GM23338 (cell line): Measurements from ENCODE around the gene HEATR9. TPM values are rescaled to one million over a fixed set of nuclear protein-coding genes. Genes with fewer than 3 reads are reported as not detected.

Source experiments
- ATAC-seq: fragments of 200-7000 bp; cut with Tn5 transposase; 3 replicates; pipeline ENCODE4 v1.9.1; 2020
- DNase-seq: peaks from one replicate; pipeline ENCODE4 v3.0.0-alpha.2; 2015; ENCODE audit warnings: low spot score
- H2AFZ ChIP-seq: fragments of 200-600 bp; sonication (generic); 2 replicates; pipeline ENCODE4 v1.8.0; 2016; ENCODE audit warnings: antibody characterized with exemption, mild to moderate bottlenecking, moderate library complexity
- H3F3A ChIP-seq: fragments of 200-600 bp; sonication (generic); replicated peaks from 2 replicates; pipeline ENCODE4 v1.8.0; 2017; ENCODE audit warnings: antibody characterized with exemption, mixed run types, low read depth
- H3K27ac ChIP-seq: fragments of 200-600 bp; sonication (generic); 2 replicates; pipeline ENCODE4 v1.6.1; 2016; ENCODE audit warnings: low read depth
- H3K27me3 ChIP-seq: fragments of 200-600 bp; sonication (generic); 2 replicates; pipeline ENCODE4 v1.8.0; 2016; ENCODE audit warnings: mild to moderate bottlenecking, mixed run types, moderate library complexity; ENCODE audit not compliant: insufficient read depth
- H3K36me3 ChIP-seq: fragments of 200-600 bp; sonication (generic); 2 replicates; pipeline ENCODE4 v1.8.0; 2016; ENCODE audit warnings: mild to moderate bottlenecking; ENCODE audit not compliant: insufficient read depth
- H3K4me1 ChIP-seq: fragments of 200-600 bp; sonication (generic); 2 replicates; pipeline ENCODE4 v1.8.0; 2016; ENCODE audit warnings: mild to moderate bottlenecking, moderate library complexity; ENCODE audit not compliant: insufficient read depth
- H3K4me2 ChIP-seq: fragments of 200-600 bp; sonication (generic); 2 replicates; pipeline ENCODE4 v1.7.1; 2017; ENCODE audit warnings: mixed run types
- H3K4me3 ChIP-seq: fragments of 200-600 bp; sonication (generic); 2 replicates; pipeline ENCODE4 v1.6.1; 2016; ENCODE audit warnings: mixed run types
- H3K79me2 ChIP-seq: fragments of 200-600 bp; sonication (generic); replicated peaks from 2 replicates; pipeline ENCODE4 v1.8.0; 2017; ENCODE audit warnings: mild to moderate bottlenecking; ENCODE audit not compliant: insufficient read depth
- H3K9me2 ChIP-seq: fragments of 200-600 bp; sonication (generic); 2 replicates; pipeline ENCODE4 v1.8.0; 2017; ENCODE audit not compliant: insufficient read depth
- H4K20me1 ChIP-seq: fragments of 200-600 bp; sonication (generic); replicated peaks from 2 replicates; pipeline ENCODE4 v1.8.0; 2017; ENCODE audit warnings: mild to moderate bottlenecking; ENCODE audit not compliant: insufficient read depth
- H3K27ac Mint-ChIP-seq: 2 replicates; pipeline ENCODE4 v1.8.0; 2020; ENCODE audit warnings: inconsistent platforms, mild to moderate bottlenecking, moderate library complexity, mixed read lengths
- H3K27me3 Mint-ChIP-seq: 3 replicates; pipeline ENCODE4 v1.8.0; 2022; ENCODE audit warnings: low read depth, mild to moderate bottlenecking, moderate library complexity, mixed read lengths, inconsistent platforms; ENCODE audit not compliant: insufficient read depth, poor library complexity
- H3K36me3 Mint-ChIP-seq: 3 replicates; pipeline ENCODE4 v1.8.0; 2021; ENCODE audit warnings: low read depth, mild to moderate bottlenecking, inconsistent platforms, moderate library complexity, mixed read lengths
- H3K4me1 Mint-ChIP-seq: 3 replicates; pipeline ENCODE4 v1.8.0; 2020; ENCODE audit warnings: mild to moderate bottlenecking, inconsistent platforms, mixed read lengths
- H3K4me3 Mint-ChIP-seq: 3 replicates; pipeline ENCODE4 v1.8.0; 2021; ENCODE audit warnings: moderate library complexity, mild to moderate bottlenecking, inconsistent platforms, mixed read lengths
- H3K9me3 Mint-ChIP-seq: 3 replicates; pipeline ENCODE4 v1.8.0; 2020; ENCODE audit warnings: moderate library complexity, mild to moderate bottlenecking, inconsistent platforms, mixed read lengths
- CREB1 ChIP-seq: fragments of 250-450 bp; sonication (Bioruptor Pico); IDR thresholded peaks from 2 replicates; pipeline ENCODE4 v1.5.0; 2020; ENCODE audit warnings: low read depth, mild to moderate bottlenecking, moderate library complexity
- CTCF ChIP-seq, 2 experiments: fragments of 200-600 bp in 1 of 2; sonication (generic) in 1 of 2; conservative IDR thresholded peaks; 2 replicates each; pipeline versions ENCODE4 v1.5.1 to v1.6.1; 2016 to 2017; ENCODE audit warnings: antibody characterized with exemption in 2 of 2, low read depth in 2 of 2, mild to moderate bottlenecking in 2 of 2, moderate library complexity in 1 of 2
- ETS1 ChIP-seq: IDR thresholded peaks from 2 replicates; pipeline ENCODE4 v1.6.1; 2016; ENCODE audit warnings: antibody characterized with exemption
- EZH2 ChIP-seq: fragments of 200-600 bp; sonication (generic); IDR thresholded peaks from one replicate; pipeline ENCODE4 v1.8.0; 2017; ENCODE audit warnings: antibody characterized with exemption, mild to moderate bottlenecking, low read depth; ENCODE audit not compliant: unreplicated experiment
- EZH2phosphoT487 ChIP-seq: fragments of 200-600 bp; sonication (generic); IDR thresholded peaks from one replicate; pipeline ENCODE4 v1.8.1; 2018; ENCODE audit warnings: antibody characterized with exemption; ENCODE audit not compliant: unreplicated experiment
- JUNB ChIP-seq: IDR thresholded peaks from one replicate; pipeline ENCODE4 v1.6.1; 2016; ENCODE audit warnings: antibody characterized with exemption; ENCODE audit not compliant: unreplicated experiment
- NANOG ChIP-seq: IDR thresholded peaks from 2 replicates; pipeline ENCODE4 v1.6.1; 2016; ENCODE audit warnings: antibody characterized with exemption, borderline replicate concordance
- POLR2AphosphoS5 ChIP-seq: IDR thresholded peaks from 2 replicates; pipeline ENCODE4 v1.6.1; 2016; ENCODE audit warnings: antibody characterized with exemption, low read depth
- REST ChIP-seq: IDR thresholded peaks from one replicate; pipeline ENCODE4 v1.6.1; 2018; ENCODE audit warnings: antibody characterized with exemption; ENCODE audit not compliant: unreplicated experiment
- STAT1 ChIP-seq: IDR thresholded peaks from one replicate; pipeline ENCODE4 v1.6.1; 2016; ENCODE audit warnings: antibody characterized with exemption; ENCODE audit not compliant: unreplicated experiment
- ZNF331 ChIP-seq: fragments of 250-450 bp; sonication (Bioruptor Pico); IDR thresholded peaks from 2 replicates; pipeline ENCODE4 v1.5.0; 2020; ENCODE audit warnings: low read depth, mild to moderate bottlenecking, moderate library complexity
- ZNF462 ChIP-seq: fragments of 250-450 bp; sonication (Bioruptor Pico); IDR thresholded peaks from 2 replicates; pipeline ENCODE4 v1.5.0; 2020; ENCODE audit warnings: mild to moderate bottlenecking, moderate library complexity
- long read RNA-seq: library from polyadenylated mRNA; unstranded; transcript quantifications from one replicate; pipeline ENCODE4 v2.0.0, GENCODE V29; 2020; ENCODE audit not compliant: unreplicated experiment
- polyA plus RNA-seq: library from polyadenylated mRNA; unstranded; fragments of >200 nt; fragmentation: Nextera tagmentation; extraction: Ambion mirVana; gene quantifications from 2 replicates; pipeline ENCODE4 v1.2.1, GENCODE V29; 2016
- total RNA-seq: library from RNA; depleted of rRNA; stranded (reverse); fragments of >200 nt; shearing (Covaris generic); gene quantifications from 2 replicates; pipeline ENCODE4 v1.2.3, GENCODE V29; 2014; rRNA removed

Gene HEATR9
- total RNA-seq (not detected in 2 replicates), polyA plus RNA-seq (not detected in 2 replicates)
- long read RNA-seq: 0 reads

- H3K79me2 ChIP-seq: no peaks in the 10 kb centered on the region
- ATAC-seq (no peak), DNase-seq (no peak)
- H3K27ac ChIP-seq: no peak within 1 kb of the TSS
- Mint-ChIP-seq H3K27me3 (peaks cover 4% of the 10 kb centered on the region), H3K36me3 (no peaks in the 10 kb centered on the region), H3K9me3 (no peaks in the 10 kb centered on the region), H3K27ac (no peak within 1 kb of the TSS), H3K4me1 (peaks cover 8% of the 10 kb centered on the region), H3K4me3 (no peak within 1 kb of the TSS)
- H4K20me1 ChIP-seq: no peaks in the 10 kb centered on the region
- no peaks in the 10 kb centered on the region for H3F3A ChIP-seq
- H3K4me2 ChIP-seq: no peak within 1 kb of the TSS
- no peaks in the 10 kb centered on the region for H3K36me3 ChIP-seq
- H3K4me1 ChIP-seq: peaks cover 4% of the 10 kb centered on the region; the same call in 1 of the 2 replicates
- H3K4me3 ChIP-seq: no peak within 1 kb of the TSS
- no peaks in the 10 kb centered on the region for H3K27me3 ChIP-seq
- TF ChIP-seq JUNB: no peak
- no peak for TF ChIP-seq POLR2AphosphoS5
- TF ChIP-seq STAT1: no peak
- TF ChIP-seq ZNF331 (CRISPR knock-in tag): no peak
- TF ChIP-seq NANOG: no peak
- TF ChIP-seq EZH2: no peak
- TF ChIP-seq CREB1: no peak
- no peak for TF ChIP-seq ZNF462
- TF ChIP-seq REST: no peak
- TF ChIP-seq ETS1: no peak
- no peak for TF ChIP-seq CTCF (conservative IDR thresholded peaks at IDR 0.05; ENCODE audit: low read depth in 2 of 2)
- no peak for TF ChIP-seq EZH2phosphoT487
- no peak within 1 kb of the TSS for H2AFZ ChIP-seq
- H3K9me2 ChIP-seq: no peaks in the 10 kb centered on the region
These were observed at the start of gene HEATR9 for GRCh38 chr17:35868737-35869136. TSS of gene HEATR9 (minus strand) at chr17:35868891. CDS start at chr17:35868742, 149 bp downstream.
